H54 (cell line): ENCODE results near the gene CACNA2D3.

Experiments used
- DNase-seq: peaks from one replicate; pipeline ENCODE4 v3.0.0; 2011; ENCODE audit warnings: low spot score, mixed read lengths; ENCODE audit not compliant: insufficient read length
- FAIRE-seq: peaks from 3 replicates; lab custom pipeline; 2011; peaks lifted over from hg19 to GRCh38; lab: Jason Lieb, UNC
- POLR2A ChIP-seq: IDR thresholded peaks from 2 replicates; pipeline ENCODE4 v1.6.1; 2011; ENCODE audit warnings: low read depth, mild to moderate bottlenecking, low read length

CACNA2D3 gene

GRCh38 chr3:54772051-54772450 is 649.7 kb downstream of the CACNA2D3 start:
- no peak for DNase-seq
- no peak for TF ChIP-seq POLR2A
- no peak for FAIRE-seq

- TF ChIP-seq POLR2A = no peak
- DNase-seq (no peak), FAIRE-seq (no peak)
Observed at GRCh38 chr3:54772746-54773145, 650.4 kb downstream of the CACNA2D3 start.

- no peak for DNase-seq
Observed at GRCh38 chr3:54773271-54773670, 650.9 kb downstream of the CACNA2D3 start.

DNA sequence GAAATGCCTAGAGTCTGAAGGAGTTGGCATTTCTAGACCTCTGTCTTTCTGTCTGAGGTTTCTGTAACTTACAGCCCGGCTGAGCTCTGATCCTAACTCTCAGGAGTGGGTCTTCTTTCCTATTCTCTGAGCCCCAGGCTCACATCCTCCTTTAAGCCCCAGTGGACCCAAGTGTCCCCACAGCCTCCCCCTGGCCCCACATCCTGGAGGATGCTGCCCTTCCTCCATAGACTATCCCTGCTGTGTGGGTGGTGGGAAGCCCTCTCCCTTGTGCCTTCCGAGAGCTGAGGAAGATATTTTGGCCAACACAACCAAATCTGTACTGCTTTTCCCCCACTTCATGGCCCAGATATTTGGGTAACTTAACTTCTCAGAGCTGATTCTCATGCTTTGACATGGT is 654.2 kb downstream of the CACNA2D3 start:
- TF ChIP-seq POLR2A = no peak
- DNase-seq (no peak), FAIRE-seq (no peak)

More at GRCh38 chr3:54773271-54773670, 650.9 kb downstream of the CACNA2D3 start:
- TF ChIP-seq POLR2A = no peak
- no peak for FAIRE-seq

DNA sequence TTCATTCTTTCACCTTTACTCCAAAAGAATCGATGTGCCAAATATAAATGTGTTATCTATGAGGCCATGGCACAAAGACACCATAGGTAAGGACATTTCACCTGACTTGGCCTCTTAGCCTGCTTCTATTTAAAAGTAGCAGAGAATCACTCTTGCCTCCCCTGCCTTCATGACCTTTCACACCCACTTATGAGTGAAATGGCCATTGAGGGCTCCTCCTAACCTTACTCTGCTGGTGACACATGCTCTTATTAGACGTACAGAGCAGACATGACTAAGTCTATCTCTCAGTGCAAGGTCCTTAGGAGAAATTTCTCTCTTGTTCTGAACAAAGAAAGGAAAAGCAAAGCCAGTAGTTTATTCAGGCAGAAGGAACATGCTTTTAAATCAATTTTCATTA is 654.8 kb downstream of the CACNA2D3 start:
- no peak for DNase-seq
- FAIRE-seq = no peak
- no peak for TF ChIP-seq POLR2A

DNA sequence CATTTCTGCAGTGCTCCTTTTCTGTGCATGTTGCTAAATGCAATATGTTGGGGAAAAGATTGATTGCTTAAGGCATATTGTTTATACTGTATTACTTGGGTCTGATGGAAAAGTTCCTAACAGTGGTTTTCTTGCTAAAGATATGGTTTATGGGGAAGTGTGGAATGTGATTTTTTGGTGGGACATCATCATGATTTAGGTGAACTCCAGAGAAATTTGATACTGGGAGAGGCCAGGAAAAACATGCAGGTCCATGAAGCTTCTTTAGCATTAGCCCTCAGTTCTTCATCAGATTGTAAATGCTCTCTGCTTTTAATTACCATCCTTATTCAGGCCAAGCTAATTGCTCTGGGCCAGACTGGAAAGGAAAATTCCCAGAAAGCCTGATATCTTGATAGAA is 658.0 kb downstream of the CACNA2D3 start:
- FAIRE-seq (no peak), DNase-seq (no peak)
- TF ChIP-seq POLR2A = no peak

DNA sequence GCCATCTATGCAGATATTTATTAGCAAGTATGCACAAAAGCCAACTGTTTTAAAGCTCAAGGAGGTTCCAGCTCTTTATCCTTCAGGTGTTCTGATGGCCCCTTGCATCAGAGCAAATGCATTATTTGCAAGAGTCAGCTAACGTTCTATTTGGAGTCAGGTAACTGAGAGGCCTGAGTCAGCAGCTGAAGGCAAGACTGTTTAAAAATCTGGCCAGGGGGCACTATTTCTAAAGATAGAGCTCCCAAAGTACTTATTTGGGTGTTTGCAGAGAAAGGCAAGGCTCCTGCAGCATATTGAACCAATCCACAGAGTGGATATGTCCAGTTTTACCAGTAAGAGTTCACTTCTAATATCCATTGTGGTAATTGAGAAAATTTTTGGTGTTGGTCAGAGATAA is 659.4 kb downstream of the CACNA2D3 start:
- no peak for TF ChIP-seq POLR2A
- FAIRE-seq = no peak
- no peak for DNase-seq

- FAIRE-seq (no peak), DNase-seq (no peak)
- no peak for TF ChIP-seq POLR2A
Observed at GRCh38 chr3:54783611-54784010, 661.3 kb downstream of the CACNA2D3 start.

GRCh38 chr3:54784021-54784420 is 661.7 kb downstream of the CACNA2D3 start:
- DNase-seq (no peak), FAIRE-seq (no peak)
- TF ChIP-seq POLR2A = no peak

GRCh38 chr3:54785976-54786375 is 663.6 kb downstream of the CACNA2D3 start:
- no peak for DNase-seq
- no peak for TF ChIP-seq POLR2A
- no peak for FAIRE-seq

DNA sequence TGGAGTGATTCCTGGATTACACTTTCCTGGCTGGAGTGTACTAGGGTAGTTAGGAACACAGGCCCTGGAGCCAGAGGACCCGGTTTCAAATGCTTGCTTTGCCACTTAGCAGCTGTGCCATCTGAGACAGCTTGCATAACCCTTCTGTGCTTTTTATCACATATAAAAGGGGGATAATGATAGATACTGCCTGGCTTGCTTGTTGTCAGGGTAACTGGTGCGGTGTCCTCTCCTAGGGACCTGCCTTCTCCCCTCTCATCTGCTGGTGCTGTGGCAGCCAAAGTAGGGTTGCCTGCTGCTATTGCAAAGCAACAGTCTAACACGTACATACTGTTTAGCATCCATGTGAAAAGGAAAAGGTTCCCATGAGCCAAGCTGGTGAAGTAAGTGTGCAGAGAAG is 667.7 kb downstream of the CACNA2D3 start:
- DNase-seq (no peak), FAIRE-seq (no peak)
- no peak for TF ChIP-seq POLR2A

- no peak for TF ChIP-seq POLR2A
- FAIRE-seq (no peak), DNase-seq (no peak)
Observed at GRCh38 chr3:54791501-54792156, 669.3 kb downstream of the CACNA2D3 start.

DNA sequence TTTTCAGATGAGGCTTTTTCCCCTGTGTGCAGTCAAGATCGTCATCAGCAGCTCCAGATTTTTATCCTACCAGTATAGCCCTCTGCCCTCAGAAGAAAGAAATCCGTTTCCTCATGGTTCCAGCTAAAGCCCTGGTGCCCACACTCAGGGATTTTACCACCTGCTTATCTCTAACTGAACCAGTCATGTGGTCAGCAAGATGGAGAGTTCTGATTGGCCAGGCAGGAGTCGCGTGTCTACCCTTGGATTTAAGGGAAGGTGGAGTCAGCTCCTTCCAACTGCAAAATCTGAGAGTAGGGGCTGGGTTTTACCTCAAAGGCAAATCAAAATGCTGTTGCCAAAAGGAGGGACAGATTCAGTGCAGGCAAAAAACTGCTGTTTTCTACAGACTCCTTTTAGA is 670.2 kb downstream of the CACNA2D3 start:
- FAIRE-seq = no peak
- DNase-seq = no peak

GRCh38 chr3:54793171-54793570 is 670.8 kb downstream of the CACNA2D3 start:
- FAIRE-seq = no peak
- no peak for TF ChIP-seq POLR2A

More for the DNA sequence above, 670.2 kb downstream of the CACNA2D3 start:
- no peak for TF ChIP-seq POLR2A

GRCh38 chr3:54797111-54797510 is 674.8 kb downstream of the CACNA2D3 start:
- DNase-seq (no peak), FAIRE-seq (no peak)
- no peak for TF ChIP-seq POLR2A

More at GRCh38 chr3:54793171-54793570, 670.8 kb downstream of the CACNA2D3 start:
- DNase-seq = no peak

DNA sequence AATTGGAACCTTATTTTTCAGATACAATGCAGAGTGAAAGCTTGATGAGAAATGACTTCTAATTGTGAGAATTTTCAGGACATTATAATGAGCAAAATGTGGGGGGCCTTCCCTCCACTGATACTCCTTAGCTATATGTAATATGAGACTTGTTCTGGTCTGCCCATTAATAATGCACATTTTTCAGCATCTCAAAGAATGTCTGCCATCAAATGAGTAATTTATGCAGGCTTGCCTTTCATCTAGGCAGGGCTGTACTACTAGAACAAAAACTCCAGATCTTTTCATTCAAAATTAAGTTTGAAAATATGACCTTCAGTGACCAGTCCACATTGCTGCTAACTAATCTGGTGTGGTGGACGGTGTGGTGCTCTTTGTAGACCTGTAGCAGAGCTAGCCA is 678.1 kb downstream of the CACNA2D3 start:
- no peak for FAIRE-seq
- no peak for DNase-seq
- TF ChIP-seq POLR2A = no peak
